Epidermal melanocyte (primary cell): ENCODE data around the gene GMDS.

Experiments used
- DNase-seq: peaks from one replicate; pipeline ENCODE4 v3.0.0; 2011; ENCODE audit warnings: low spot score; ENCODE audit not compliant: insufficient read length

Gene GMDS

DNA sequence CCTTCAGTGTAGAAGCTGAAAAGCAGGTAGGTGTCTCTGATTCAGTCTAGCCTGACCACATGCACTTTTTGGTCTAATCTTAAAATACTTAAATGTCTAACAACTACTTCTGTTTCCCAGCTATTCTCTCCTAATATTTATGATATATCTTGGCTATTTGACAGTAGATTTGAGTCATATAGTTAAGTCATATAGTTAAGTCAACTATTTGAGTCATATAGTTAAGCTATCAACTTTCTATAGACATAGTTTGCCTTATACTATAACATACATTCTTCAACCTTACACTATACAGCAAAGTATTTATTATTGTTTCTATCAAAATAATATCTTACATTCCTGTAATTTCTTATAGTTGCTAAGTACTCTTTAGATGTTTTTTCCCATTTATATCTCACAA lies 110.9 kb downstream of the GMDS start:
- no peak for DNase-seq

DNA sequence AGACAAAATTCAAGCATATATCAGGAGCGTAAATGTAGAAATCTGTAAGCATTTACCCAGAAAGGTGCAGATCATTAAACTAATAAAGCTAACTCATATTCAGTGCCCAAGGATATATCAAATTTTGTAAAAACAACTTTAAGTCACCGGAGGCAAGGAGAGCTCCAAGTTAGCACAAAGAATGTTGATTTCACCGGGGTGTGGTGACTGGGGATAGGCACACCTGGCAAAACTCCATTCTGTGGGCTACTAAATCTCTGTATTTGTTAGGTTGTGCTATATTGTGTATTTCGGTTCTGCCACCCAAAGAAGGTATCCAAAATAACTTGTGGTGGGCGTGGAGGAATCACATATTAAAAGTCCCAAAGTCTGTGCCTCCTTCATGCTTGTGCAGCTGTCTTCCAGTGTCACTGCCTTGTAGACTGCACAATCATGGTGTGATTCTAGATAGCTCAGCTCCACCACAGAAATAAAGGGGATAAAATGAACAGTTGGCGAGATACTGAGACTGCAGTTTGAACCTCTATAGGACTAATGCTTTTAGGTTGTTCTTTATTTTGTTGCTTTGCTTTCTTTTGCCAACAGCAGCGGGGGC lies 111.6 kb downstream of the GMDS start:
- DNase-seq = no peak

DNA sequence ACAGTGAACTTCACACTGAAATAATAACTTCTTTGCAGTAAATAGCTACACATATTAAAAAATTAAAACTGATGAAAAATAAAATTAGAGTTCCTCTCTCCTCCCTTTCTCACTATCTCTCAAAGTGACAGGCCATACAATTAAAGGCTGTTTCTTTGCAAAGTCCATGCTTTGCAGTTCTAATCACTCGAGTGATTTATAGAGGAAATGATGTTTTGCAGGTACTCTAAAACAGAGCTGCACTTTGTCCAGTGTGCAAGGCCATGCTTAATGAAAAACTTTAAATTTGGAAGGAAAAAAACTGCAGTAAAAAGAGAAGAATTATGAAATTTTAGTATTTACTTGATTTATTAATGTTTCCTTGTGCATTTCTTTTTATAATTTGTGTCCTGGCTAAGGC lies 112.5 kb downstream of the GMDS start:
- no peak for DNase-seq

DNA sequence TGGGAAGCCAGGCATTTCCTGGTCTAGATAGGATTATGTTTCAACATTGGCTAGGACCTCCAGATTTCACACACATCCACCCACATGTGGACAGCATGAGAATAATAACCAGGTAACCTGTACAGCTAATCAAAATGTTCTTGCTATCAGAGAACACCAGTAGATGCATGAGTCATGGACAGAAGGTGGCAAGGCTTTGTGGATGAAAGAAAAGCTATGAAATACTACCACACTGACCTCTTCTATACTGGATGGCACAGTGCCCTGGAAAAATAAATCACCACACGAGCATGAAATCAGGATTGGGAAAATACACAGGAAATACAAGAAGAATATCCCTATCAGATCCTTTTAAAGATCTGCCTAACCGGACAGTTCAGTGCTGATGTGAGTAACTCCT lies 113.0 kb downstream of the GMDS start:
- no peak for DNase-seq

DNA sequence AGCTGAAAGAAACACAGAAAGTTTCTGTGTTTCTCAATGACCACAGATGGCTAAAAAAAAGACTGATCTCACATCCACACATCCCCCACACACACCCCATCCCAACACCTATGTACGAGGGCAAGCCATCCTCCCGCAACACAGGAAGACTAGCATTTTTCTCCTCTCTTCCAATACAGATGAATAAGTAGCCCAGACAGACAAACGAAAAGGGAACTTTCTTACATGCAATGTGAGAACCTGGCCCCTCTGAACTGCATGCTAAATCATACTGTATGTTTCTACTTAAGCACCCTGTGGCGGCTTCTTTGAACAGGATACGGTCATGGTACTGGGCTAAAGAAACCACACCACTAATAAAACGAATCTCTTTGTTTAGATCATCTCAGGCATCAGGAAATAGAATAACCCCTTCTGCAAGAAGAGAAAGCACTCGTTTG lies 116.2 kb downstream of the GMDS start:
- DNase-seq = no peak

DNA sequence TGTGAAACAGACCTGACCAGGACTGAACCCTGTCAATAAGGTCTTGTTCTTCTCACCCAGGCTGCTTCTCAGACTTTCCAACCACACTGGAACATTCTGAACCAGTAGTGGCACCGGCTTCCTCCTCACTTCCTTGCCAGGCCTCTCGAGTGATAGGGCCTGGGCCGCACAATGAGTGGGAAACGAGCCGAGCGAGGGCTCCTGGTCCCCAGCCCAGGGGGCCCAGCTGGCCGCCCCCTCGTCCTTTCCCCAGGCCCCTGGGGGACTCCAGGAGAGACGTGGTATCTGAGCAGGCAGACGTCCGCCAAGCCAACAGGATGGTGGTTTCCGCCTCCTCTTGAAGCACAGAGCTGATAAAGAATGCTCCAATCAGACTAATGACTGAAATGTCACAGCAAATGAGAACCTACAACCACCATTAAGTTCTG lies 117.9 kb downstream of the GMDS start:
- DNase-seq = no peak

DNA sequence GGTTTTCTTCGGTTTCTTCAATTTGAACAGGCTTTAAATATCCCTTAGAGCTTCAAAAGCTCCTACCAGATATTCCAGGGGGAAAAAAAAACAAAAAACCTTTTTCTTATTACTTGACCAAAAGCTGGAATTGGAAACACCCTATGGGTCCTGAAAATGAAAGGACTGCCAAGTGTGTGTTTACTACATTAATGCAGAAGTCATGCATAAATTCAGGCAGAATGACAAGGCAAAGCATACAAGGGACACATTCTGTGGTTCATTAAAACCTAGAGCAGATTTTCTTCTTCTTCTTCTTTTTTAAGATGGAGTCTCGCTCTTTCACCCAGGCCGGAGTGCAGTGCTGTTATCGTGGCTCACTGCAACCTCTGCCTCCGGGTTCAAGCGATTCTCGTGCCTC lies 119.1 kb downstream of the GMDS start:
- DNase-seq = no peak

DNA sequence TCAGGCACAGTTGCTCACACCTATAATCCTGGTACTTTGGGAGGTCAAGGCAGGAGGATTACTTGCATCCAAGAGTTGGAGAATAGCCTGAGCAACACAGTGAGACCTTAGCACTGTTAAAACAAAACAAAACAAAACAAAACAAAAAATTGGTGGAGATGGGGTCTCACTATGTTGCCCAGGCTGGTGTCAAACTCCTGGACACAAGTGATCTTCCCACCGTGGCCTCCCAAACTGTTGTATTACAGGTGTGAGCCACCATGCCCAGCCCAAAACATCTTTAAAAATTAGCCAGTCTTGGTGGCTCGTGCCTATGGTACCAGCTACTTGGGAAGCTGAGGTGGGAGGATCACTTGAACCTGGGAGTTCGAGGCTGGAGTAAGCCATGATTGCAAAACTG lies 120.2 kb downstream of the GMDS start:
- no peak for DNase-seq

DNA sequence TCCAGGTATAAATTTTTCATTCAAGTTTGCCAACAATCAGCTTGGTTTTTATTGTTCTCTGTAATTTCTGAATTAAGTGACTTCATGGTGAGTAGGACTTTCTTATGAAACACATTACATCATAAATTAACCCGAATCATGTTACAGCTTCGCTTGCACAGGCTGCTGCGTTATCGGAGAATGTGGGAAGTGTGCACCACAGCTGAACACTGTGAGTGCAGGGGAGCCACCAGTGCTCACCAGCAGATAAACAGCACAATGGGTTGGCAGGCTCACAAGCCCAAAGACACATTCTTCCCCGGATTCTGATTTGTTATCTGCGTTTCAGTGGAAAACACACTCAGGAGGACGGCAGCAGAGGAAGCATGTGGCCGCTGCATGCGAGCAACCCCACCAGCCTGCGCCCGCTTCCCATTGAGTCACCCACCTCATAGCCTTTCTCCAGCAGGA lies 121.1 kb downstream of the GMDS start:
- DNase-seq = no peak

DNA sequence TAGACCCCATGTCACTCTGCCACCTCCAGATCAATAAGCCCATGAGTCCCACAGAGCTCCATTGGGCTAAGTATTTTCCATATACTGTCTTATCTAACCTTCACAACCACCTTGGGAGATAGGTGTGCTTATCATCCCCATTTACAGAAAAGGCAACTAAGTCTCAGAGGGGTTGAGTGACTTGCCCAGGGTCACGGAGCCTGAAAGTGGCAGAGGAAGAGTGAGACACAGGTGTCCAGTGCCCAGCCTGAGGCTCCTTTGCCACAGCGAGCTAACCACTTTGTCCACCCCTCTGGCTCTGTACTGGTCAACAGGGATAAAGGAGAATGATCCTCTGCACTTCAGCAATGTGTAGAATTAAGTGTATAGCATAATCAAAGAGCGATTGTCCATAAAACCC lies 124.5 kb downstream of the GMDS start:
- no peak for DNase-seq

DNA sequence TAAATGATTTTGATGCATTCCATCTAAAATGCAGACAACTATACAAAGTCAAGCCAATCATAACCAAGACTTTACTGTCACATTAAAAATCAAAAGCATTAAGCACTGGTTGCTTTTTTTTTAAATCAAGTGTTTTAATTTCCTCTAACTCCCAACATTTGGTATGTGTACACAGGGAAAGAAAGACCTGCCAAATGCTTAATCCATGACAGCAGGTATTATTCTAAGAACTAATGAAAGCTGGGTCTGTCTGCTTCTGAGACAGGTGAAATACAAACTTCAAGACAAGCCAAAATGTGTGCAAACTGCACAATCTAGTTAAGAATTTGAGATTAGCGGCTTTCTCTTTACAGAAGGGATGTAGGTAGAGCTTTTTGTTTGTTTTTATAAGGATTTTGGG lies 126.1 kb downstream of the GMDS start:
- no peak for DNase-seq

DNA sequence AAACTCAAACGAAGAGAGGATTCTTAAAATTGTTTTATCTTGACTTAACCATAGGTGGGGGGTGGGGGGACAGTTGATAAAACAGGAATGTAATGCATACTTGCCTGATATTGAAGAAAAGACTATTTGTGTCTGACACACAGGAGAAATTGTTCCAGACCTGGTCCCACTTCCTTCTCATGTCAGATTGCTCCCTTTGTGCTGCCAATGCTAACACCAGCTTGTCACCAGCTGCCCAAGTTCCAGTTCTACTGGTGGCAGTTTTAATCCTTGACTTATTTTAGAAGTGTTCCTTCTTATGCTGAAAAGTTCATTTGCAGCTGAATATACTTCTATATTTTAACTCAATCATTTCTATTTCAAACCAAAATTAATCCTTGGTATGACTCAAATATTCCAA lies 127.3 kb downstream of the GMDS start:
- DNase-seq = no peak

DNA sequence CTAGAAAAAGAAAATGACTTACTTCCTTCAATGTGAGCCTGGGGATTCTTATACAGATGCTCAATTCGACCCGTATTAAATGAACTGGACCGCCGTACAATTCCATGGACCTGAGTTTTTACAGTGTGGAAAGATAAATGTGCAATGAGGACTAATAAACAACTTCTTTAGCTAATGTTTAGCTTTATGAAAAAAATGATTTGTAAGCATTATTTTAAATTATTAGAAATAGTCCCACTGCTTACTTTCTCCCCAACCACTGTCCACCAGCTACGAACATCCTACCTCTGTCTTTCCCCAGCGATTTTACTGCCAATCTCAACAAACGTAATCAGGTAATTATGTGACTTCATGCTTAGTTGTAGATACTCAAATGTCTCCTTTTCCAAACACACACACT lies 128.0 kb downstream of the GMDS start:
- DNase-seq = no peak

DNA sequence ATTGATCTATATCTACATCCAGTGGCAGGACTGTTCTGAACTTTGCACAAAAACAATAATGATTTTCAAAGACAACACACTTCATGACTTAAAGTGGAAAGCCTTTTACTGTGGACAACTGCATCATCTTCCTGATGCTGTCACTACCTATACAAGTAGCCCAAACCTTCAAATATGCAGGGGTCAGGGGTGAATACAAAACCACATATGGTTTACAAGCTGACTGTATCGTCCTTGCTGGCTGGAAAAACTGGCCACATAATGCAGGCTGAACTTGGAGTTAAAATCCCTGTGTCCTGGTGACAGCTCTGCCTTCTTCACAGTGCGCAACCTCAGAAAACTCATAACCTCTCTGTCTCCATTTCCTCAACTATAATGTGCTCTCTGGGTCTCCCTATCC lies 128.9 kb downstream of the GMDS start:
- no peak for DNase-seq

DNA sequence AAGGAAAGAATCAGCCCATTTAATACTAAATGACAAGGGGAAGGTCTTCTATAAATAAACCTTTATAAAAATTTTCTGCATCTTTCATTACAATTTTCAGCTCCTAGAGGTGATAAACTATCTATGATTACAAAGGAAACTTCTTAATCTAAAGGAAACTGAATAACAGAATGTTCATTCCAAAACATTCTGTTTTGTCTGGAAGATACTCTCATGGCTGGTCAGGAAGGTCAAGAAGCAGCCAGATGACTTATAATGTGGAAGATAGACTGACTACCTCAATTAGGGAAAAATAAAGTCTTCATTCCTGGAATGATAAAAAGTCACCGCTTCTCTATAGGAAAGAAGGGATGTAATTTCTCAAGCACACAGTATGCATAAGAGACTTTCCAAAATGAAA lies 131.3 kb downstream of the GMDS start:
- DNase-seq = no peak

DNA sequence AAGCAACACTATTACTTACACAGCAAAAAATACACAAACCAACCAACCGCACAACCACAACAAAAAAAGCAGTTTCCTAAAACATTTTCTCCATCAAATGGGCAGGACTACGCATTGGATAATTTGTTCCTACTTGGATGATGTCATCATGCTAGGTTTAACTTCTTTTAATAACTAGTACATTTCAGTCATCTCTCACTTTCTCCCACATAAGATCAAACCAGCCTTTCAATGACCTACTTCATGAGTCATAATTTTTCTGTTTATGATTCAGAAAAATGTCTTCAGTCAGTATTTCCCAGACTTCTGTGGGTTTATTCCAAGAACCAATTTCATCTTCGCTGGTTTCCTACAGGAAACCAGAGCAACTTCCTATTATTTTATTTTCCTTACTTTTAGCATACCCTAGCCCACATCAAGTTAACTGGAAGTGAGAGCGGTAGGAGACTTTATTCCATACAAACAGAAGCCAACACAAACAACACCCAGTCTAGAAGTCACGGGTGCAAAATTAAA lies 134.2 kb downstream of the GMDS start:
- DNase-seq = no peak

DNA sequence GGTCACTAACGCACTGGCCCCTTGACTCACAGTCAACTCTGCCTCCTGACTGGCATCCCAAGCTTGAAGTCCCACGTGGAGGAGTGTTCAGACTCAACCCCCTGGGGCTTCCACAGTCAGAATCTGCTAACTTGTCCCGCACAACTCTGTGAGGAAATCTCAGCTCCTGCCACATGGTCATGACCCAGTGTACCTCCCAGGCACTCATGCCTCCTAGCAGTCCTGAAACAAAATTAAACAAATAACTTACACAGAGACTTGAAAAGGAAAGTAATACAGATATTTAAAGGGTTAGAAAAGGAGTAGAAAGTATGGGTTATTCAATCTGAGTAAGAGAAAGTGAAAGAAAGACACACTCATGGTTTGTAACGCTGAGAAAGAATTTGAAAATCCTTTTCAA lies 134.9 kb downstream of the GMDS start:
- no peak for DNase-seq

DNA sequence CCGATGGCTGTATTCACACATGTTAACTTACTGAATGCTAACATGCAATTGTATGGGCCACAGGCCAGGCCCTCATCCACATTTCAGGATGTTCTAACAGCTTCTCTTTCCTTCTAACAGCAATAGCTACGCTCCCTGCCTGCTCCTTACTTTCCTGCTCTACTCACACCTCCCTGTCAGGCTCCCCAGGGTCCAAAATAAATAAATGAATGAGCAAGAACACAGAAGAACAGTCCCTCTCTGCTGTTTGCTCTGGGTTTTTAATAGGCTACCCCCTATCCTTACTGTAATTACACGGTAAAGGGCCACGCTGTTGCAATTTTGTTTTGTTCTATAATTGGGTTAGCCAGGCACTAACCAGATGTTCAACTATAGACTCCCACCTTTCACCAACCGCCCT lies 135.6 kb downstream of the GMDS start:
- DNase-seq = no peak

DNA sequence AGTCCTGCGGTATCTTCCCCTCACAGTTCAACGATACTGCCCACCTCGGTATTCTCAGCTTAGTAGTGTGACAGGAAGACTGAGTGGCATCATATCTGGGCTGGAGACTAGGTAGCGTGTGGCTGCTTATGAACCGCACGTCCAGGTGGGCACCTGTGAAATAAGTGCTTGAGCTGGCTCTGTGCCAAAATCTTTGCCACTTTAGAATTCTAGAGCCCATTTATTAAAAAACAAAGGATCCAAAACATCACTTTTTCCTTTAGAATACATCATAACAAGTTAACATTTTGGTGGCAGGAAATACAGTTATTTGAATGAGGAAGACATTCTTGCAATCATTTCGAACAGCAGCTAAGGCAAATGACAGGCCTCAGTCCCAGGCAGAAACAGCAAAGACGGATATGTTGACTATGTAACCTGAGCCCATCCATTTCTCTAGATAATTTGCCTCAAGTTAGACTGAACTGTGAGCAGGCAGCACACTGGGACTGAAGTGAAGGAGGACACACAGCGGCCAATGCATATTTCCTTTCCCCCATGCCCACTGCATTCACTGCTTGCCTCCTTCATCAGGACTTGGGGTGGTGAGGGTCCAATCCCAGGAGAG lies 136.6 kb downstream of the GMDS start:
- DNase-seq = no peak

DNA sequence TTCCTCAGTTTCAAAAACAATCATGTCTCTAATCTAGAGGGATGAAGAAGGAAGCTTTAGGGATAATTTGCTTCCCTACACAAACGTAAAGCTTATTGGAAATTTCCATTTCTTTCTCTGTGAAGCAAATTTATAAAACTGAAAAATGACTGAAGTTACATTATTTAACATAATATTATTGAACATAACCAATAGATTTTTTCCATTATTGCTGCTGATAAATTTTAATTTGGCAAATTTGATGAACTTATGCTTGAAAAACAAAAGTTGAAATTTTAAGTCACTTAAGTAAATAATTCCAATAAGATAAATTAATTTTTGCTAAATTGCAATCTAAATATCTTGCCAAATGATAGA lies 140.9 kb downstream of the GMDS start:
- no peak for DNase-seq

DNA sequence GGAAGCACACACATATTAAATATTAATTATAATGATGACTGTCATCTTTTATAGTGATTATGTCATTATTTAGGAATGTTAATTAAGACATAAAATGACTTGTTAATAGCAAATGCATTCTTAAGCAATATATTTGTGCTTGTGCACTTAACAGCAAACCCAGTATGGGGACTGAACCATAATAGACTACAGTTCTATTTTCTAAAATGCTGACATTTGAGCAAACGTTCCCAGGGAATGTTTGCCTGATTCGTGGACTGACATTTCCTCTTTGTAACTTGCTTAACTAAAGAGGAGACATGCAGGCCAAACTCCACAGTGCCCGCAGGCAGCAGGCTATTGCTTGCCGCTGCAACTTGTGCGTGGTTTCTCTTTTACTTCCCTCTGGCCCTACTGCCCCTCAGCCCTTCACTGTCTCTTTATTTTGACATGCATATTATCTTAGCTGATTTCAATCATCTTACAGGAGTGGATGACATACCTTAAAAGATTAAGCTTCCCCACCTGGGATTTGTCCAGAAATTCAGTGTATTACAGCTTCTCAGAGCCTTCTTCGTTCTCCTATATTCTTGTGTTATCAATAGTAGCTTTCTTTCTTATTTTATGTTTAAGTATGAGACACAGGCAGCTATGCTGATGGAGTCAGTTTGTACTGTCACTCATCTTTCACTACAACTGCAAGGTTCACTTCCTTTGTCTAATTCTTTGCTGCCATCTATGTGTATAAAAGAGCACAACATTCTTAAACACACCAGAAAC lies 141.5 kb downstream of the GMDS start:
- peak; percentile 29 for DNase-seq

DNA sequence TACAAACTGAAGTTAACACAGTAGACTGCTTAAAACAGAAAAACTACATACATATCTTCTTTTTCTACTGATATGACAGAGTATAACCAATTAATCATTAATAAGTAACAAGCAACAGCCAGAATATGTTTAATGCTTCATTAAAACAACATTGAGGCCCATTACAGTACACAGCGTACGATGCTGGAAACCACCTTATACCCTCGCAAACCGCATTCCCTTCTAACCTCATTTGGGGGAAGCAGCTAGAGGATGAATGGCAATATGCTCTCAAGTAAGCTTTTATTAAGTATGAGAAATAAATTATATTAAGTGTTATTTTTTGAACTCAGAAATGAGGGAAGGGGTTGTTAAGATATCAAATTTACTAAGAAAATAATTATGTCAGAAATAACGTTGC lies 142.4 kb downstream of the GMDS start:
- DNase-seq = no peak
